Liver (tissue), 9 donors: Measurements from ENCODE around the gene DDAH2. TPM values are rescaled to one million over a fixed set of nuclear protein-coding genes. Genes with fewer than 3 reads are reported as not detected.
A peak's percentile ranks its signal among the peaks of the same experiment; 100 is the strongest.

ENCODE experiments used
- DNase-seq: peaks from one replicate; pipeline ENCODE4 v3.0.0-alpha.2; 2017; ENCODE audit warnings: low spot score
- H3K27ac ChIP-seq, 2 donors: one replicate each; pipeline ENCODE4 v1.7.0; 2013; ENCODE audit warnings: inconsistent platforms in 2 of 2, low read length in 2 of 2, control low read depth in 1 of 2, low read depth in 1 of 2, mild to moderate bottlenecking in 1 of 2
- H3K27me3 ChIP-seq, 4 donors: one replicate each; pipeline versions ENCODE4 v1.6.1 to v1.7.0; 2013; ENCODE audit warnings: low read length in 3 of 4, inconsistent platforms in 1 of 4, mild to moderate bottlenecking in 1 of 4, moderate library complexity in 1 of 4; ENCODE audit not compliant: control insufficient read depth in 4 of 4, insufficient read depth in 4 of 4
- H3K36me3 ChIP-seq, 4 donors: one replicate each; pipeline versions ENCODE4 v1.6.1 to v1.7.0; 2013; ENCODE audit warnings: low read length in 3 of 4, mild to moderate bottlenecking in 3 of 4, low read depth in 1 of 4, moderate library complexity in 1 of 4; ENCODE audit not compliant: control insufficient read depth in 4 of 4, insufficient read depth in 3 of 4
- H3K4me1 ChIP-seq, 4 donors: one replicate each; pipeline versions ENCODE4 v1.6.1 to v1.7.0; 2013; ENCODE audit warnings: low read length in 3 of 4, mild to moderate bottlenecking in 3 of 4, moderate library complexity in 1 of 4; ENCODE audit not compliant: control insufficient read depth in 4 of 4, insufficient read depth in 4 of 4
- H3K4me3 ChIP-seq, 3 donors: one replicate each; pipeline versions ENCODE4 v1.6.1 to v1.7.0; 2013; ENCODE audit warnings: low read length in 3 of 3, control low read depth in 1 of 3, low read depth in 1 of 3, mild to moderate bottlenecking in 1 of 3
- H3K9ac ChIP-seq, 2 donors: one replicate each; pipeline ENCODE4 v1.7.0; 2013; ENCODE audit warnings: low read length in 2 of 2, mild to moderate bottlenecking in 2 of 2, moderate library complexity in 2 of 2, control low read depth in 1 of 2, low read depth in 1 of 2
- H3K9me3 ChIP-seq, 4 donors: one replicate each; pipeline versions ENCODE4 v1.6.1 to v1.7.0; 2013; ENCODE audit warnings: low read length in 3 of 4; ENCODE audit not compliant: control insufficient read depth in 4 of 4
- ATF3 ChIP-seq: IDR thresholded peaks from 2 replicates; pipeline ENCODE4 v1.6.1; 2016; ENCODE audit warnings: antibody characterized with exemption
- CTCF ChIP-seq: fragments of 150-350 bp; IDR thresholded peaks from 2 replicates; pipeline ENCODE4 v1.5.1; 2017; ENCODE audit warnings: improper control_type of control experiment, low read depth, low read length; ENCODE audit not compliant: missing input control
- EGR1 ChIP-seq, 2 donors: IDR thresholded peaks; 2 replicates each; pipeline ENCODE4 v1.6.1; 2016 to 2018; ENCODE audit warnings: antibody characterized with exemption in 2 of 2, low read depth in 2 of 2
- FOXA2 ChIP-seq: IDR thresholded peaks from 2 replicates; pipeline ENCODE4 v1.6.1; 2016; ENCODE audit warnings: antibody characterized with exemption
- GABPA ChIP-seq, 2 donors: IDR thresholded peaks in 1 of 2; conservative IDR thresholded peaks in 1 of 2; 2 replicates each; pipeline ENCODE4 v1.6.1; 2016; ENCODE audit warnings: antibody characterized with exemption in 2 of 2, mild to moderate bottlenecking in 1 of 2, moderate library complexity in 1 of 2
- HNF4A ChIP-seq, 2 donors: conservative IDR thresholded peaks; 2 replicates each; pipeline ENCODE4 v1.6.1; 2016; ENCODE audit warnings: antibody characterized with exemption in 2 of 2, mild to moderate bottlenecking in 2 of 2
- HNF4G ChIP-seq: IDR thresholded peaks from 2 replicates; pipeline ENCODE4 v1.6.1; 2016; ENCODE audit warnings: antibody characterized with exemption
- JUND ChIP-seq, 2 donors: IDR thresholded peaks; 2 replicates each; pipeline ENCODE4 v1.6.1; 2016; ENCODE audit warnings: antibody characterized with exemption in 2 of 2
- MAX ChIP-seq: IDR thresholded peaks from 2 replicates; pipeline ENCODE4 v1.6.1; 2016; ENCODE audit warnings: antibody characterized with exemption
- NR2F2 ChIP-seq: IDR thresholded peaks from 2 replicates; pipeline ENCODE4 v1.6.1; 2016; ENCODE audit warnings: antibody characterized with exemption
- REST ChIP-seq: IDR thresholded peaks from 2 replicates; pipeline ENCODE4 v1.6.1; 2016; ENCODE audit warnings: antibody characterized with exemption, mild to moderate bottlenecking
- RXRA ChIP-seq, 2 donors: IDR thresholded peaks; 2 replicates each; pipeline ENCODE4 v1.6.1; 2017 to 2018; ENCODE audit warnings: antibody characterized with exemption in 2 of 2, mild to moderate bottlenecking in 1 of 2
- SP1 ChIP-seq: IDR thresholded peaks from 2 replicates; pipeline ENCODE4 v1.6.1; 2018; ENCODE audit warnings: antibody characterized with exemption, mild to moderate bottlenecking
- TAF1 ChIP-seq: conservative IDR thresholded peaks from 2 replicates; pipeline ENCODE4 v1.6.1; 2016; ENCODE audit warnings: antibody characterized with exemption, mild to moderate bottlenecking
- YY1 ChIP-seq: IDR thresholded peaks from 2 replicates; pipeline ENCODE4 v1.6.1; 2016; ENCODE audit warnings: antibody characterized with exemption, mild to moderate bottlenecking
- ZBTB33 ChIP-seq: IDR thresholded peaks from 2 replicates; pipeline ENCODE4 v1.6.1; 2016; ENCODE audit warnings: antibody characterized with exemption
- WGBS: extraction: QIAGEN DNeasy Blood & Tissue Kit; methylation state at CpG from one replicate; pipeline ENCODE4 v1.1.7; 2013; 5-methylcytosine and 5-hydroxymethylcytosine counted together
- polyA plus RNA-seq, 2 donors: library from polyadenylated mRNA; stranded (reverse) in 1 of 2; unstranded in 1 of 2; fragments of 200-250 nt in 1 of 2; fragments of >200 nt in 1 of 2; fragmentation: Nextera tagmentation in 1 of 2; extraction: Ambion mirVana in 1 of 2; gene quantifications; one replicate each; pipeline versions ENCODE4 v1.2.1 to v1.2.3, GENCODE V29; 2013 to 2015
- total RNA-seq, 2 donors: library from RNA; depleted of rRNA; stranded (reverse); fragments of >200 nt; gene quantifications; one replicate each; pipeline ENCODE4 v1.2.3, GENCODE V29; 2014
- donor health status: healthy.
- donor health status: healthy.
- donor health status: healthy.
- donor health status: healthy.
- donor health status: healthy.

Gene DDAH2
- total and polyA plus RNA-seq, 4 donors = 19.8 to 31.4 (median 23.2) TPM

- Histone ChIP-seq H3K4me3 (peak overlapping the region; percentile 72 to 96 (median 73)), H3K4me1 (peaks cover 0 to 17% (median 14%) of the 10 kb centered on the region in 4 donors), H3K27me3 (no peaks in the 10 kb centered on the region), H3K9me3 (no peaks in the 10 kb centered on the region), H3K27ac (peak overlapping the region; percentile 94), H3K9ac (peak overlapping the region; percentile 85 to 98), H3K36me3 (peaks cover 0 to 7% (median 4%) of the 10 kb centered on the region in 4 donors)
- DNase-seq = no peak
- TF ChIP-seq CTCF (no peak), MAX (no peak), TAF1 (no peak), HNF4A (conservative IDR thresholded peaks at IDR 0.05) (no peak), SP1 (no peak), REST (no peak), NR2F2 (no peak), YY1 (no peak), ZBTB33 (no peak), HNF4G (no peak), ATF3 (no peak)
- under 1% methylated on average over 10 of the region's 10 CpGs for WGBS
These were observed 26.7 kb downstream of the DDAH2 start for GRCh38 chr6:31702405-31702818.

- Histone ChIP-seq H3K36me3 (peaks cover 2 to 7% (median 5%) of the 10 kb centered on the region in 4 donors), H3K4me3 (peak overlapping the region; percentile 72 to 96 (median 73)), H3K27ac (peak overlapping the region; percentile 94), H3K27me3 (no peaks in the 10 kb centered on the region), H3K9ac (peak overlapping the region; percentile 85 to 98), H3K4me1 (peaks cover 0 to 17% (median 14%) of the 10 kb centered on the region in 4 donors), H3K9me3 (no peaks in the 10 kb centered on the region)
- no peak for DNase-seq
- 24% methylated on average over 7 of the region's 7 CpGs for WGBS
- TF ChIP-seq ZBTB33 (no peak), YY1 (no peak), EGR1 (IDR thresholded peaks at IDR 0.05; ENCODE audit: low read depth in 2 of 2) (no peak), RXRA (IDR thresholded peaks at IDR 0.05) (no peak), REST (no peak), FOXA2 (no peak), GABPA (IDR thresholded peaks at IDR 0.05 in 1 of 2, conservative IDR thresholded peaks at IDR 0.05 in 1 of 2) (no peak), JUND (IDR thresholded peaks at IDR 0.05) (no peak), HNF4G (no peak), TAF1 (no peak)
These were observed 27.3 kb downstream of the DDAH2 start for GRCh38 chr6:31701666-31702404.
